ENCODE measurements around the gene KCNV2. TPM values are rescaled to one million over a fixed set of nuclear protein-coding genes. Genes with fewer than 3 reads are reported as not detected.

KCNV2 gene
- not detected for total RNA-seq

DNA sequence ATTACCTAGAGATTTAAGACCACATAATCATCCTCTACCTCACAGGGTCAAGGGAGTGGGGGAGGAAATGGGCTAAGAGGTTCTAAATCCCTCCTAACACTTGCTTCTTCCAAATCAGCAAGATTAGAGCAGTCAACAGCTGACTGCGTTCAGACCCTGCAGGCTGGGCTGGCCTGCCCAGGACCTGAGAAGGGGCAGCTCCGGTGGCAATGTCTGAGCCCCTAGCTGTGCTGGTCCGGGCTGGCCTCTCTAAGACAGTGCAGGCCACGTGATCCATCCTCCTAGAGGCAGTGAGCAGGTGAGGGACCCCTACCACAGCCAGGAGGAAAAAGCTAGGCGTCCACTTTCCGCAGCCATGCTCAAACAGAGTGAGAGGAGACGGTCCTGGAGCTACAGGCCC lies at the start of gene KCNV2:
Gene KCNV2 (plus strand): TSS at position 126 of the 400 bp plus-strand sequence. CDS start 230 bp downstream, at position 356.

Other genes with a start within 250 kb of the KCNV2 start
- gene VLDLR, start 95.7 kb upstream of the KCNV2 start, total RNA-seq = 37.8 TPM
- gene PUM3, start 126.6 kb downstream of the KCNV2 start, total RNA-seq = 33.3 TPM